ENCODE measurements around the gene CRCP. TPM values are rescaled to one million over a fixed set of nuclear protein-coding genes. Genes with fewer than 3 reads are reported as not detected.
"Not testable (repeated sequence)": the region's sequence is repeated elsewhere in the genome, so short reads cannot be mapped to it uniquely, and the experiment has no call there.

CRCP gene
- total RNA-seq, 1 donor from 2014 or later: 26.9 TPM

- no peak for DNase-seq (ENCODE audit: low read depth)
- no peak overlapping the region for H3K4me3 ChIP-seq (ENCODE audit: low read depth, low read length)
- no peak for TF ChIP-seq CTCF (conservative IDR thresholded peaks at IDR 0.05; ENCODE audit: low read depth, low read length)
These were observed 19.6 kb upstream of the CRCP start for GRCh38 chr7:66095010-66095409.

- no peak overlapping the region for H3K4me3 ChIP-seq (ENCODE audit: low read depth, low read length)
- DNase-seq (ENCODE audit: low read depth): no peak
- no peak for TF ChIP-seq CTCF (conservative IDR thresholded peaks at IDR 0.05; ENCODE audit: low read depth, low read length)
These were observed 15.5 kb upstream of the CRCP start for GRCh38 chr7:66099232-66099550.

- DNase-seq (ENCODE audit: low read depth): peak; percentile 66
- no peak for TF ChIP-seq CTCF (conservative IDR thresholded peaks at IDR 0.05; ENCODE audit: low read depth, low read length)
These were observed 14.9 kb upstream of the CRCP start for GRCh38 chr7:66099551-66100407.

GRCh38 chr7:66100408-66101050, 14.1 kb upstream of the CRCP start:
- no peak for TF ChIP-seq CTCF (conservative IDR thresholded peaks at IDR 0.05; ENCODE audit: low read depth, low read length)
- H3K4me3 ChIP-seq (ENCODE audit: low read depth, low read length): peak overlapping the region; percentile 53
- no peak for DNase-seq (ENCODE audit: low read depth)

More at GRCh38 chr7:66099551-66100407, 14.9 kb upstream of the CRCP start:
- peak overlapping the region; percentile 53 for H3K4me3 ChIP-seq (ENCODE audit: low read depth, low read length)

- not testable (repeated sequence) for H3K4me3 ChIP-seq (ENCODE audit: low read depth, low read length); DNase-seq (ENCODE audit: low read depth)
These were observed 12.5 kb upstream of the CRCP start for GRCh38 chr7:66102168-66102567.

GRCh38 chr7:66103994-66104393, 10.7 kb upstream of the CRCP start:
- DNase-seq (ENCODE audit: low read depth); H3K4me3 ChIP-seq (ENCODE audit: low read depth, low read length): not testable (repeated sequence)

- no peak for TF ChIP-seq CTCF (conservative IDR thresholded peaks at IDR 0.05; ENCODE audit: low read depth, low read length)
- no peak overlapping the region for H3K4me3 ChIP-seq (ENCODE audit: low read depth, low read length)
- no peak for DNase-seq (ENCODE audit: low read depth)
These were observed 9.3 kb upstream of the CRCP start for GRCh38 chr7:66105263-66105748.

- not testable (repeated sequence) for DNase-seq (ENCODE audit: low read depth); H3K4me3 ChIP-seq (ENCODE audit: low read depth, low read length)
These were observed 6.2 kb upstream of the CRCP start for GRCh38 chr7:66108410-66108809.
